ENCODE results near the gene ACO2. TPM values are rescaled to one million over a fixed set of nuclear protein-coding genes. Genes with fewer than 3 reads are reported as not detected.

The ACO2 gene
- total RNA-seq, 4 donors from 2014 or later: 118 to 151 (median 131) TPM

DNA sequence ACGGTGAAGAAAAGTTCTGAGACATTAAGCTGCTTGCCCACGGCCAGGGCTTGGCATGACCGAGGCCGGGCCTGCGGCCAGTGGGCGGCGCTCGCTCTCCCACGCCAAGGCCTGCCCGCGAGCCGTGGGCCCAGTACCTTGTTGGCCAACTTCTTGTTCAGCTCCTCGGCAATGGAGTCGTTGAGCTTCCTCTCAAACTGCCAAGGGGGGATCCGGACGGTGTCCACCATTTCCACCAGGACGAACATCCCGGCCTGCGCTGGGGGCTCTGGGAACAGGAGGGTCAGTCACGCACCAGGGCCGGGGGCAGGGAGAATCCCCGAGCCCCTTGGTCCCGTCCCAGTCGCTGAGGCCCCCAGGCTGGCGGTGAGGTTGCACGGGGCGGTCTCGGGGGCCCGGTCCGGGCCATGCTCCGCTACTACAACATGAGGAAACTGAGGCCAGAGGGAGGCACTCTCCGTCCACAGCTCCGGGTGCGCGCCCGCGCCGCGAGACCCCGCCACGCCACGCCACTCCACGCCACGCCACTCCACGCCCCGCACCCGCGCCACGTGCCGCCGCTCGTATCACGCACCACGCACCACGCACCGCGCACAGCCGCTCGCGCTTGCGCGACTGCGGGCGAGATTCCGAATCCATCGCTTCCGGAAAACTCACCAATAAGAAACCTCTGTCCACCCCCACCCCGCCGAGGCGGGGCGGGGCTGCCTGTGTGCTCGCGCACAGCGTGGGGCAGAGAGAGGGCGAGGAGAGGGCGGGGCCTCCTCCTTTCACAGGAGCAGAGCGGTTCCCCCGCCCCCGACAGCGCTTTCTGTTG is 75.1 kb downstream of the ACO2 start, which contains the start of gene POLR3H:
Gene POLR3H (minus strand): TSS at position 617 of the 817 bp plus-strand sequence. CDS start 369 bp downstream, at position 248.
- ATAC-seq (ENCODE audit: low FRiP score) (peak; percentile 98), DNase-seq (ENCODE audit: low spot score) (peak; percentile 91)

DNA sequence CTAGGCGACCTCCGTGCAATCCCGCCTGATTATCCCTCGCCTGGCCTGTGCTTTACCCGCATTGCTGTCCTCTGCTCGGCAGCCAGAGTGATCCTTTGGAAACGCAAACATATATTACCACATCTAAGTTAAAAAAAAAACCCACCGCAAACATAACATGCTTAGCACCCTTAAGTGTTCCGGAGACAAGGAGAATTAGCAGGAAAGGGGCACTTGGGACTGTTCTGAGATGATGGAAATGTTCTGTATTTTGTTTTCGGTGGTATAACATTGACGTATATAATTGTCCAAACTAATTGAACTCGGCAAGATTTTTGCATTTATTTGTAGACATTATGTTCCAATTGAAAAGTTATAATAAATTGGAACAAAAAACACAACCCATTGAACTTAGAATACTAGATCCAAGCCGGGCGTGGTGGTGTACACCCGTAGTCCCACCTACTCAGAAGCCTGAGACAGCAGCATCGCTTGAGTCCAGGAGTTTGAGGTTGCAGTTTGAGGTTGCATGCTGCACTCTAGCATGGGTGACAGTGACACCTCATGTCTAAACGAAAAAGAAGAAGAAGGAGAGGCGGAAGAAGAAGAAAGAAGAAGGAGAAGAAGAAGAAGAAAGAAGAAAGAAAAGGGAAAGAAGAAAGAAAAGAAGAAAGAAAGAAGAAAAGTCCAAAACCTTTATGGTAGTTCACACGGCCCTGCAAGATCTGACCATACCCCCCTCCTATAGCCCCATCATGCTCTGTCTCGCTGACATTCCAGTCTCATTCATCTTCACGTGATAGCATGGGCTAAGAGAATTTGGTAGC is 76.0 kb downstream of the ACO2 start:
- DNase-seq (ENCODE audit: low spot score): no peak
- ATAC-seq (ENCODE audit: low FRiP score): no peak
- TF ChIP-seq, protein P1, sequence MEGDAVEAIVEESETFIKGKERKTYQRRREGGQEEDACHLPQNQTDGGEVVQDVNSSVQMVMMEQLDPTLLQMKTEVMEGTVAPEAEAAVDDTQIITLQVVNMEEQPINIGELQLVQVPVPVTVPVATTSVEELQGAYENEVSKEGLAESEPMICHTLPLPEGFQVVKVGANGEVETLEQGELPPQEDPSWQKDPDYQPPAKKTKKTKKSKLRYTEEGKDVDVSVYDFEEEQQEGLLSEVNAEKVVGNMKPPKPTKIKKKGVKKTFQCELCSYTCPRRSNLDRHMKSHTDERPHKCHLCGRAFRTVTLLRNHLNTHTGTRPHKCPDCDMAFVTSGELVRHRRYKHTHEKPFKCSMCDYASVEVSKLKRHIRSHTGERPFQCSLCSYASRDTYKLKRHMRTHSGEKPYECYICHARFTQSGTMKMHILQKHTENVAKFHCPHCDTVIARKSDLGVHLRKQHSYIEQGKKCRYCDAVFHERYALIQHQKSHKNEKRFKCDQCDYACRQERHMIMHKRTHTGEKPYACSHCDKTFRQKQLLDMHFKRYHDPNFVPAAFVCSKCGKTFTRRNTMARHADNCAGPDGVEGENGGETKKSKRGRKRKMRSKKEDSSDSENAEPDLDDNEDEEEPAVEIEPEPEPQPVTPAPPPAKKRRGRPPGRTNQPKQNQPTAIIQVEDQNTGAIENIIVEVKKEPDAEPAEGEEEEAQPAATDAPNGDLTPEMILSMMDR (IDR thresholded peaks at IDR 0.05): no peak

More for the DNA sequence above, 75.1 kb downstream of the ACO2 start, which contains the start of gene POLR3H:
- TF ChIP-seq, protein P1 (IDR thresholded peaks at IDR 0.05): no peak

DNA sequence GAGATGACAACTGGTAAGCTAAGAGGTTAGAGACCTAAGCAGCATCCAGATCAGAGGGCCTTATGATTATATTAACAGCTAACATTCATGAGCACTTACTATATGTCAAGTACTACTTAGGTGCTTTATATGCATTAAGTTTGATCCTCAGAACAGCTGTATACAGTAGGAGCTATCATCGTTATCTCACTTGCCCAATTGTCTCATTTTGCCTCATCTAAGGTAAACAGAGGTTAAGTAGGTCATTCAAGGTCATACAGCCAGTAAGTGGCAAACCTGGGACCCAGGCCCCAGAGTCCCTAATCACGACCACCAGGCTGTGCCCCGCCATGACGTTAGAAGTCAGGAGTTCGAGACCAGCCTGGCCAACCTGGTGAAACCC is 79.9 kb downstream of the ACO2 start:
- ATAC-seq (ENCODE audit: low FRiP score): no peak

DNA sequence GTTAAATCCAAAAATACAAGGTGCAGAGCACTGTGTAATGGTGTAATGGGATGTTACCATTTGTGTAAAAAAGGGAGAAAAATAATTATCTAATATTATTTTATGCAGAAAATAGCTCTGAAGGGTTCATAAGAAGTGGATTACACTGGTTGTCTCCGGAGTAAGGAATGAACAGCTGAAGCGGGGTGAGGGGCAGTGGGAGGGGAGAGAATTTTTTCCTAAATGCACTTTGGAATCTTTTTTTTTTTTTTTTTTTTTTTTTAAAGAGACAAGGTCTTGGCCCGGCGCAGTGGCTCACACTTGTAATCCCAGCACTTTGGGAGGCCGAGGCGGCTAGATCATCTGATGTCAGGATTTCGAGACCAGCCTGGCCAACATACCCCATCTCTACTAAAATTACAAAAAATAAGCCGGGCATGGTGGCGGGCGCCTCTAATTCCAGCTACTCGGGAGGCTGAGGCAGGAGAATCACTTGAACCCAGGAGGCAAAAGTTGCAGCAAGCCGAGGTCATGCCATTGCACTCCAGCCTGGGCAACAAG is 82.1 kb downstream of the ACO2 start:
- ATAC-seq (ENCODE audit: low FRiP score): no peak

More for the DNA sequence above, 79.9 kb downstream of the ACO2 start:
- TF ChIP-seq, protein P1 (IDR thresholded peaks at IDR 0.05): no peak
- DNase-seq (ENCODE audit: low spot score): no peak

DNA sequence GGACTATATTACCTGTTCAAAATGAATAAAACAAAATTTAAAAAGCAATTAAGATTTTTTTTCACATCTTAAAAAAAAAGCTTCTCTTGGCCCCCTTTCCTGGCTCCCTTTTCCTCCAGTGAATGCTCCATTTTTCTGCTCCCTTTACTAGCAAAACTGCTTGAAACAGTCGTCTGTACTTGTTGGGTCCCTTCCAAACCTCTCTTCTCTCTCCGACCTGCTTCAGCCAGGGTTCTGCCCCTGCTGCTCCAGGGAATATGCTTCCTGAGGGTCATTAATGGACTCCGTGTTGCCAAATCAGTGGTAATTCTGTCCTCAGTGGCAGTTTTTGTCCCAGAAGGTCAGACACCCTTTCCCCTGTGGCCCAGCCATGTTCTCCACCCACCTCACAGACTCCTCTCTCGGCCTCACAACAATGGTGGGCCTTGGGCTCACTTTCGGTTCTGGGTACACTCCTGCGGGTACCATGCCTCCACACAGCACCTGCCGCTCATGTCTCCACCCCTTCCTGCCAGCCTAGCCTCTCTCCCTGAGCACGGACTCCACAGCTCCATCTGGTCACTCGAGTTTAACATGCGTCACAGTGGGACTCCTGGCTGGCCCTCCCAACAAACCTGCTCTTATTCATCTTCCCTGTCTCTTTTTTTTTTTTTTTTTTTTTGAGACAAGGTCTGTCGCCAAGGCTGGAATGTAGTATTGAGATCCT is 83.1 kb downstream of the ACO2 start:
- DNase-seq (ENCODE audit: low spot score): no peak
- ATAC-seq (ENCODE audit: low FRiP score): no peak
- TF ChIP-seq, protein P1 (IDR thresholded peaks at IDR 0.05): no peak

More for the DNA sequence above, 82.1 kb downstream of the ACO2 start:
- no peak for DNase-seq (ENCODE audit: low spot score)
- TF ChIP-seq, protein P1 (IDR thresholded peaks at IDR 0.05): no peak

DNA sequence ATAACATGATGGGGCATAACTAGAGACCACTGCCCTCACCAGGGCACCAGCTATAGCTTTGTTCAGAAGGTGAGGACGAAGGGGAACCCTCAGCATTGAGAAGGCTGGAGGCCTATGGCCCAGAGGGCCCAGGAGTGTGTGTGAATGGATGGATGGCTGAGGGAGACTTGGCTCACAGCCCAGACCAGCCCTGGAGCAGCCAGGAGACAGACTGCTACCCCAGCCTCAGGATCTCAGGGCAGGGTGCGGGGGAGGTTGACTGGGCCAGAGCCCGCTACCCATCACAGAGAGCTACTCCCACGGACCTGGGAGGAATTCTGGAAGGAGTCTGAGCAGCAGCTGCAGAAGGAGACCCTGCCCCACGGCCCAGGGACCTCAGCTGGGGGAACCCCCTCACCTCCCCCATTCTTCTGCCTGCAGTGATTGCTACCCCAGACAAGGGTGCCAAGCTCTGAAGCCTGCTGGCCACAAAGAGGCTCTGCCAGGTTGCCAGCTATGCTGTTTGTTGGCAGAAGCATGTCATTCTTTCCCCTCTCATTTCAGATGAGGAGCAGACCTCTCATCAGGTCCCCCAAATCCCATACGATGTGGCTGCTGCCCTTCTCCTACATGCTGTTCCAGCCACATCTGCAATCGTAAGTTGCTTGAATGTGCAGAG is 86.5 kb downstream of the ACO2 start:
- ATAC-seq (ENCODE audit: low FRiP score) (peak; percentile 18), DNase-seq (ENCODE audit: low spot score) (no peak)

More for the DNA sequence above, 86.5 kb downstream of the ACO2 start:
- TF ChIP-seq, protein P1 (IDR thresholded peaks at IDR 0.05): no peak

Data from omental fat pad (tissue), 4 donors.